AG04449 (cell line): Measurements from ENCODE around the gene PPP1CA.

Source experiments
- CTCF ChIA-PET: fragments of 350-600 bp; formaldehyde crosslinking; extraction: SDS; loops from one replicate; lab custom pipeline; 2021; ENCODE audit warnings: antibody characterized with exemption; lab: Yijun Ruan, JAX
- POLR2A ChIA-PET: fragments of 400-600, 350-600 bp; formaldehyde crosslinking; extraction: SDS; loops from one replicate; lab custom pipeline; 2020; ENCODE audit warnings: antibody characterized with exemption, inconsistent platforms; lab: Yijun Ruan, JAX
- DNase-seq: peaks from one replicate; pipeline ENCODE4 v3.0.0-alpha.2; 2010; ENCODE audit warnings: low read depth, low spot score
- H3K4me3 ChIP-seq: 2 replicates; pipeline ENCODE4 v1.5.1; 2011; ENCODE audit warnings: low read depth, mild to moderate bottlenecking, control low read depth, low read length
- TF ChIP-seq, protein P1 (sequence below): IDR thresholded peaks from one replicate; pipeline ENCODE4 v1.5.1; 2011; ENCODE audit warnings: mild to moderate bottlenecking, moderate library complexity, low read length, control low read depth, inconsistent platforms; ENCODE audit not compliant: insufficient read depth; ENCODE audit errors: missing control alignments

Gene PPP1CA

GRCh38 chr11:67397986-67398660 lies 3.5 kb downstream of the PPP1CA start:
- no peak overlapping the region for H3K4me3 ChIP-seq
- TF ChIP-seq, protein P1, sequence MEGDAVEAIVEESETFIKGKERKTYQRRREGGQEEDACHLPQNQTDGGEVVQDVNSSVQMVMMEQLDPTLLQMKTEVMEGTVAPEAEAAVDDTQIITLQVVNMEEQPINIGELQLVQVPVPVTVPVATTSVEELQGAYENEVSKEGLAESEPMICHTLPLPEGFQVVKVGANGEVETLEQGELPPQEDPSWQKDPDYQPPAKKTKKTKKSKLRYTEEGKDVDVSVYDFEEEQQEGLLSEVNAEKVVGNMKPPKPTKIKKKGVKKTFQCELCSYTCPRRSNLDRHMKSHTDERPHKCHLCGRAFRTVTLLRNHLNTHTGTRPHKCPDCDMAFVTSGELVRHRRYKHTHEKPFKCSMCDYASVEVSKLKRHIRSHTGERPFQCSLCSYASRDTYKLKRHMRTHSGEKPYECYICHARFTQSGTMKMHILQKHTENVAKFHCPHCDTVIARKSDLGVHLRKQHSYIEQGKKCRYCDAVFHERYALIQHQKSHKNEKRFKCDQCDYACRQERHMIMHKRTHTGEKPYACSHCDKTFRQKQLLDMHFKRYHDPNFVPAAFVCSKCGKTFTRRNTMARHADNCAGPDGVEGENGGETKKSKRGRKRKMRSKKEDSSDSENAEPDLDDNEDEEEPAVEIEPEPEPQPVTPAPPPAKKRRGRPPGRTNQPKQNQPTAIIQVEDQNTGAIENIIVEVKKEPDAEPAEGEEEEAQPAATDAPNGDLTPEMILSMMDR: no peak
- DNase-seq: no peak
- POLR2A ChIA-PET: interaction anchor here (0.5 kb wide), 1 partner anchor 107 kb away, joined by 3 read pairs; no protein-coding TSS in a partner anchor
- CTCF ChIA-PET: interaction anchor here (1.9 to 47.5 kb wide), 2 partner anchors 29 to 108 kb away, joined by 4 to 2108 read pairs; partner anchors contain the start of genes CLCF1 and POLD4

DNA sequence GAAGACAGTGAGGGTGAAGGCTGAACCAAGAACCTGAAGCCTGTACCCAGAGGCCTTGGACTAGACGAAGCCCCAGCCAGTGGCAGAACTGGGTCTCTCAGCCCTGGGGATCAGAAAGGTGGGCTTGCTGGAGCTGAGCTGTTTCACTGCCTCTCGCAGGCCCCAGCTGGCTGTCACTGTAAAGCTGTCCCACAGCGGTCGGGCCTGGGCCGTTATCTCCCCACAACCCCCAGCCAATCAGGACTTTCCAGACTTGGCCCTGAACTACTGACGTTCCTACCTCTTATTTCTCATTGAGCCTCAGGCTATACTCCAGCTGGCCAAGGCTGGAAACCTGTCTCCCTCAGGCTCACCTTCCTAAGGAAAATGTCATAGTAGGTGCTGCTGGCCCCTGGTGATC lies 4.1 kb downstream of the PPP1CA start:
- ChIA-PET POLR2A (no interaction called here), CTCF (interaction anchor here (1.9 to 47.5 kb wide), 2 partner anchors 29 to 108 kb away, joined by 4 to 2108 read pairs; partner anchors contain the start of genes CLCF1 and POLD4)
- no peak for DNase-seq
- TF ChIP-seq, protein P1: no peak
- H3K4me3 ChIP-seq: no peak overlapping the region

GRCh38 chr11:67396587-67397389 lies 4.9 kb downstream of the PPP1CA start:
- CTCF ChIA-PET: interaction anchor here (0.7 to 47.5 kb wide), 3 partner anchors 28 to 111 kb away, joined by 3 to 2108 read pairs (median 4); partner anchors contain the start of genes CLCF1 and POLD4
- DNase-seq: no peak
- no peak overlapping the region for H3K4me3 ChIP-seq
- POLR2A ChIA-PET: no interaction called here
- TF ChIP-seq, protein P1: no peak

GRCh38 chr11:67396259-67396581 lies 5.4 kb downstream of the PPP1CA start:
- POLR2A ChIA-PET: no interaction called here
- TF ChIP-seq, protein P1: no peak
- CTCF ChIA-PET: interaction anchor here (0.7 to 47.5 kb wide), 2 partner anchors 27 to 111 kb away, joined by 3 to 2108 read pairs; partner anchors contain the start of genes CLCF1 and POLD4
- H3K4me3 ChIP-seq: no peak overlapping the region
- DNase-seq: no peak

GRCh38 chr11:67395555-67396258 lies 6.0 kb downstream of the PPP1CA start:
- ChIA-PET POLR2A (no interaction called here), CTCF (interaction anchor here (0.7 to 47.5 kb wide), 2 partner anchors 27 to 112 kb away, joined by 3 to 2108 read pairs; partner anchors contain the start of genes CLCF1 and POLD4)
- TF ChIP-seq, protein P1: no peak
- no peak overlapping the region for H3K4me3 ChIP-seq
- no peak for DNase-seq
